ENCODE data around the gene ZMIZ2.

GRCh38 chr7:44716205-44716604, 32.4 kb upstream of the ZMIZ2 start:
- TF ChIP-seq, protein P1, sequence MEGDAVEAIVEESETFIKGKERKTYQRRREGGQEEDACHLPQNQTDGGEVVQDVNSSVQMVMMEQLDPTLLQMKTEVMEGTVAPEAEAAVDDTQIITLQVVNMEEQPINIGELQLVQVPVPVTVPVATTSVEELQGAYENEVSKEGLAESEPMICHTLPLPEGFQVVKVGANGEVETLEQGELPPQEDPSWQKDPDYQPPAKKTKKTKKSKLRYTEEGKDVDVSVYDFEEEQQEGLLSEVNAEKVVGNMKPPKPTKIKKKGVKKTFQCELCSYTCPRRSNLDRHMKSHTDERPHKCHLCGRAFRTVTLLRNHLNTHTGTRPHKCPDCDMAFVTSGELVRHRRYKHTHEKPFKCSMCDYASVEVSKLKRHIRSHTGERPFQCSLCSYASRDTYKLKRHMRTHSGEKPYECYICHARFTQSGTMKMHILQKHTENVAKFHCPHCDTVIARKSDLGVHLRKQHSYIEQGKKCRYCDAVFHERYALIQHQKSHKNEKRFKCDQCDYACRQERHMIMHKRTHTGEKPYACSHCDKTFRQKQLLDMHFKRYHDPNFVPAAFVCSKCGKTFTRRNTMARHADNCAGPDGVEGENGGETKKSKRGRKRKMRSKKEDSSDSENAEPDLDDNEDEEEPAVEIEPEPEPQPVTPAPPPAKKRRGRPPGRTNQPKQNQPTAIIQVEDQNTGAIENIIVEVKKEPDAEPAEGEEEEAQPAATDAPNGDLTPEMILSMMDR (IDR thresholded peaks at IDR 0.05), result no peak
- TF ChIP-seq POLR2A (IDR thresholded peaks at IDR 0.05), result no peak
